IPS DF 6.9 (cell line): ENCODE results near the gene PRIMA1.

ENCODE experiments used
- DNase-seq: peaks from one replicate; pipeline ENCODE4 v3.0.0-alpha.2; 2013; ENCODE audit warnings: low read depth, low spot score
- H3K27ac ChIP-seq: one replicate; pipeline ENCODE4 v1.5.1; 2013; ENCODE audit warnings: low read length, control low read depth
- H3K27me3 ChIP-seq: 2 replicates; pipeline ENCODE4 v1.6.1; 2013; ENCODE audit warnings: mild to moderate bottlenecking, low read length; ENCODE audit not compliant: control insufficient read depth, insufficient read depth
- H3K36me3 ChIP-seq: 2 replicates; pipeline ENCODE4 v1.6.1; 2013; ENCODE audit warnings: low read length; ENCODE audit not compliant: control insufficient read depth, insufficient read depth
- H3K4me1 ChIP-seq: 2 replicates; pipeline ENCODE4 v1.6.1; 2013; ENCODE audit warnings: low read length; ENCODE audit not compliant: control insufficient read depth, insufficient read depth
- H3K4me3 ChIP-seq: 2 replicates; pipeline ENCODE4 v1.5.1; 2013; ENCODE audit warnings: mild to moderate bottlenecking, low read length
- H3K9me3 ChIP-seq: 2 replicates; pipeline ENCODE4 v1.6.1; 2013; ENCODE audit warnings: low read length, inconsistent platforms; ENCODE audit not compliant: control insufficient read depth, insufficient read depth
- WGBS: extraction: QIAGEN DNeasy Blood & Tissue Kit; methylation state at CpG from one replicate; pipeline ENCODE4 v1.1.7; 2013; ENCODE audit warnings: mixed read lengths, missing lambda C conversion rate; ENCODE audit not compliant: insufficient read length, insufficient coverage; 5-methylcytosine and 5-hydroxymethylcytosine counted together

The PRIMA1 gene

DNA sequence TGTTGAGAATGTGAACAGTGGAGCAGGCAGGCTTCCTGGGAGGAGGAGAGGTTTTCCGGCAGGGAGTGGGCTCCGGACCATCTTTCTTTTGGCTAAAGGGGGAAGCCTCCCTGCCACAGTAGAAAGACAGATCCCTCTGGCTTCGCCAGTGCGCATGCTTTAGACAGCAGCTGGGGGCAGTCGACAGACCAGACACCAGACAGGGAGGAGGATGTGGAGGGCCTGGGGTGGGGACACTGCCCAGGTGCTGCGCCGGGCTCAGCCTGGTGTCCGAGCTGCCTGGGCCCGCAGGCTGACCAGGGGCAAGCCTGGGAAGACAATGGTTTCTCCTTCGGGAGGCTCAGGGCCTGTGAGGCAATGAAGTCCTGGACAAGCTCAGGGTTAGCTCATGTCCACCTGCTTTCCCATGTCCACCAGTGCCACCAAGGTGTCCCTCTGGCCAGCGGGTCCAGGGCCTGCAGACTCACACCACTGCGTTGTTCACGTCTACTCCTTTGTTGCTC is 67.3 kb downstream of the PRIMA1 start:
- DNase-seq: no peak
- Histone ChIP-seq H3K27ac (no peak overlapping the region), H3K4me3 (no peak overlapping the region), H3K36me3 (0 out of 2 replicates have a peak, but pooled peaks cover 2% of the 10 kb centered on the region), H3K9me3 (no peaks in the 10 kb centered on the region), H3K27me3 (no peaks in the 10 kb centered on the region), H3K4me1 (peaks cover 2% of the 10 kb centered on the region; the same call in 1 of the 2 replicates)
- no CpG with 5 or more reads among the region's 13 CpGs for WGBS

GRCh38 chr14:93720076-93720815 is 68.0 kb downstream of the PRIMA1 start:
- Histone ChIP-seq H3K4me1 (peaks cover 2% of the 10 kb centered on the region; the same call in 1 of the 2 replicates), H3K9me3 (no peaks in the 10 kb centered on the region), H3K36me3 (0 out of 2 replicates have a peak, but pooled peaks cover 2% of the 10 kb centered on the region), H3K27ac (no peak overlapping the region), H3K27me3 (no peaks in the 10 kb centered on the region), H3K4me3 (no peak overlapping the region)
- WGBS: no CpG with 5 or more reads among the region's 12 CpGs
- no peak for DNase-seq

GRCh38 chr14:93719256-93719655 is 69.0 kb downstream of the PRIMA1 start:
- H3K27ac ChIP-seq: no peak overlapping the region
- H3K36me3 ChIP-seq: 0 out of 2 replicates have a peak, but pooled peaks cover 2% of the 10 kb centered on the region
- H3K9me3 ChIP-seq: no peaks in the 10 kb centered on the region
- no peaks in the 10 kb centered on the region for H3K27me3 ChIP-seq
- whole genome bisulfite sequencing: no CpG with 5 or more reads among the region's 3 CpGs
- H3K4me1 ChIP-seq: no peaks in the 10 kb centered on the region
- H3K4me3 ChIP-seq: no peak overlapping the region
- DNase-seq: no peak

DNA sequence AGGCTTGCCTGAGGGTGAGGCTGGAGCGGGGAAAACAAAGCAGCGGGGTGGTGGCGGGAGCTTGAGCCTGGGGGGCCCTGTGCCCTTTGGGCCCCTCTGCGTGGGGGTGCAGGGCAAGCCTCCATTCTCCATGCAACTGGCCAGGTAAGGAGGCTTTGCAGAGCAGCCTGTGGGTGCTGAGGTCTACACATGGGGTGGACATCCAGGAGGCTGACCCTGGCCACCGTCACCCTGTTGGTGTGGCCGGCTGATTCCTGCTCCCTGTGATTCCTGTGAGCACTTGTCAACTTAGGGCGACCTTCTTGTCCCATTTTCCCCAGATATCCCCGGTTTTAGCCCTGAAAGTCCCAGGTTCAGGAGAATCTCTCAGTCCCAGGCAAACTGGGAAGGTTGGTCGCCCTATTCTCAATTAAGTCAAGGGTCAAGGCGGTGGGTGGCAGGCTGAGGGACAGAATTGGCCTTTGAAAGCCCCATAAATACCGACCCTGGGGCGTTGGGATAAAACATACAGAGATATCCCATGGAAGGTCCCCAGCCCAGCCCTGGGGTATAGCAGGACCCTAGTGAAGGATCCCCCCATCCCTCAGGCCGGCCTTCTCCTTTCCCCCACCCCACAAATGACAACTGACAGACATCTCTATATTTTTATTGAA is 70.5 kb downstream of the PRIMA1 start:
- H3K36me3 ChIP-seq: 0 out of 2 replicates have a peak, but pooled peaks cover 2% of the 10 kb centered on the region
- no peak for DNase-seq
- peaks cover 4% of the 10 kb centered on the region for H3K4me1 ChIP-seq
- no peaks in the 10 kb centered on the region for H3K27me3 ChIP-seq
- H3K9me3 ChIP-seq: no peaks in the 10 kb centered on the region
- no peak overlapping the region for H3K27ac ChIP-seq
- no CpG with 5 or more reads among the region's 13 CpGs for WGBS
- no peak overlapping the region; the same call in 1 of the 2 replicates for H3K4me3 ChIP-seq

DNA sequence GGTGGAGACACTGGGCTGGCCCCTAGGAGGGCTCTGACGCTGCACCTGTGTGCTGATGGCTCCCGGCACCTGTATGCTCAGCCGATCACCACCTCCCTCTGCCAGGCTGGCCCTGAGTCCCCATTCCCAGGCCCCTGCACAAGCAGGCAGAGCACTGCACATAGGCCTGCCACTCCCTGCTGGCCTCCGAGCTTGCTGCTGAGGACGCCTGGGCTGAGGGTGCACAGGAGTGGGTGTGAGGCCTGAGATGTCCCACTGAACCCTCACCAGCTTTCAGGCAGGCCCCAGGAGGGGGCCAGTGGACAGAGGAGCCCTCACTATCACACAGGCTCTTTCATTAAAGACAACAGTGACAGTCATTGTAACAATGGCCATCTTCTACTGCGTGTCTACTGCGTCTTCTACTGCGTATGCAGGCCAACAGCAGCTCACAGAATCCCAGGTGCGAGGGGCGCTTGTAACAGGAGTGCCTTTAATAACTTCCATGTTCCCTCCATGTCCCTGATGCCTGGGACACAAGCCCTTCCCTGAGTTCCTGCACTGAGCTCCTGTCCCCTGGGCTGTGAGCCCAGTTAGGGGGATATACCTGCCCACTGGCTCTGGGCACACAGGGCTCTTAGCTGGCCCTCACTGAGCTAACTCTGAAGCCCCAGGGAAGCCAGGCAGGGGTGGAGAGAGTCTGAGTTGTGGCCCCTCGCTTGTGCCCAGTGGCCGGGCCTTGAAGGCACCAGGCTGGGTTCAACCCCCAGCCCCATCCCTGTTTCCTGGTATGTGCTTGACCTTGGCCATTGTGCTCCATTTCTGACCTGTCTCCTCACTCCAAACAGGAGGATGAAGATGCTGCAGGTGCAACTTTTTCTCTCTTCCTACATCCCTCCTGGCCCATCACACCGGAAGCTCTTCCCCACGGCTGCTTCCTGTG is 71.3 kb downstream of the PRIMA1 start:
- H3K4me1 ChIP-seq: peaks cover 7% of the 10 kb centered on the region
- DNase-seq: no peak
- no CpG with 5 or more reads among the region's 14 CpGs for WGBS
- no peak overlapping the region for H3K4me3 ChIP-seq
- H3K9me3 ChIP-seq: no peaks in the 10 kb centered on the region
- H3K36me3 ChIP-seq: 0 out of 2 replicates have a peak, but pooled peaks cover 2% of the 10 kb centered on the region
- H3K27ac ChIP-seq: no peak overlapping the region
- no peaks in the 10 kb centered on the region for H3K27me3 ChIP-seq

- no peak overlapping the region for H3K27ac ChIP-seq
- 0 out of 2 replicates have a peak, but pooled peaks cover under 1% of the 10 kb centered on the region for H3K36me3 ChIP-seq
- no peak overlapping the region for H3K4me3 ChIP-seq
- no peak for DNase-seq
- H3K27me3 ChIP-seq: no peaks in the 10 kb centered on the region
- H3K9me3 ChIP-seq: no peaks in the 10 kb centered on the region
- no CpG with 5 or more reads among the region's 8 CpGs for WGBS
- peaks cover 7% of the 10 kb centered on the region for H3K4me1 ChIP-seq
Measured at GRCh38 chr14:93716002-93716745, 72.1 kb downstream of the PRIMA1 start.

GRCh38 chr14:93715279-93715927 is 72.9 kb downstream of the PRIMA1 start:
- Histone ChIP-seq H3K4me3 (no peak overlapping the region), H3K9me3 (no peaks in the 10 kb centered on the region), H3K4me1 (peaks cover 7% of the 10 kb centered on the region), H3K36me3 (no peaks in the 10 kb centered on the region), H3K27me3 (no peaks in the 10 kb centered on the region), H3K27ac (no peak overlapping the region)
- DNase-seq: no peak
- no CpG with 5 or more reads among the region's 13 CpGs for WGBS

- H3K9me3 ChIP-seq: no peaks in the 10 kb centered on the region
- H3K4me1 ChIP-seq: peaks cover 7% of the 10 kb centered on the region
- DNase-seq: no peak
- H3K36me3 ChIP-seq: no peaks in the 10 kb centered on the region
- no peaks in the 10 kb centered on the region for H3K27me3 ChIP-seq
- H3K27ac ChIP-seq: no peak overlapping the region
- no peak overlapping the region for H3K4me3 ChIP-seq
- no CpG with 5 or more reads among the region's 7 CpGs for WGBS
Measured at GRCh38 chr14:93714605-93715004, 73.7 kb downstream of the PRIMA1 start.

DNA sequence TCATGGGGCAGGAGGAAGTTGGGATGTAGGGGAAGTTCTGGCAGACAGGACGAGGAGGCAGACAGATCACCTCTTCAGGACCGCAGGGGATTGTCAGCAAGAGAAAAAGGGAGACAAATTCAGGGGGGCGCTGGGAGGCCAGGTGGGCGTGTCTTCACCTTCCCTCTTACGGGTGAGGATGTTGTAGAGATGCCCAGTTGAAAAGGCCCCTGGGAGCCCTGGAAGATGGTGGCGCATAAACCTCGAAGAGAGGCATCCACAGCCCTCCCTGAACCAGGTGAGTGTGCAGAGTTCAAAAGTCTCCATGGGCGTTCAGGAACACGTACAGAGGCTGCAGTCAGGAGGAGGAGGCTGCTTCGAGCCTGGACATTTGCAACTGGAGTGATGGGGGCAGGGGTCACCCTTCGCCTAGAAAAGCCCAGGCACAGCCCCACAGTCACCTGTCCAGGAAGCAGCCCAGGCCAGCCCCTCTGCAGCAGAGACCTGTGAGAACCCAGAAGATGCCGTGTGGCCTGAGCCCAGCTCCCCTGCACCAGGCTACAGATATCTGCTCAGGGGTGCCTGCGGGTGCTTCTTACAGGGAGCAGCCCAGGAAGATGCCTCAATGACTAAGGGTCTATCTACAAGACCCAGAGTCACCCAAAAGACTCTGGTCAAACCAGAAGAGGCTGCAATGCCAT is 74.4 kb downstream of the PRIMA1 start:
- Histone ChIP-seq H3K27ac (no peak overlapping the region), H3K36me3 (no peaks in the 10 kb centered on the region), H3K27me3 (no peaks in the 10 kb centered on the region), H3K9me3 (no peaks in the 10 kb centered on the region), H3K4me3 (no peak overlapping the region), H3K4me1 (peaks cover 7% of the 10 kb centered on the region)
- no peak for DNase-seq
- WGBS: no CpG with 5 or more reads among the region's 13 CpGs
